H1 (cell line): ENCODE results near the gene TWIST2. TPM values are rescaled to one million over a fixed set of nuclear protein-coding genes. Genes with fewer than 3 reads are reported as not detected.

Experiments
- CTCF ChIA-PET: fragments of 300-600 bp; sonication (Branson Sonifier 250); formaldehyde crosslinking; loops from one replicate; lab custom pipeline; 2021; ENCODE audit not compliant: partially characterized antibody; lab: Charles Lee
- POLR2A ChIA-PET: fragments of 300-600 bp; sonication (Branson Sonifier 250); formaldehyde crosslinking; loops from one replicate; lab custom pipeline; 2021; ENCODE audit warnings: inconsistent platforms; ENCODE audit not compliant: partially characterized antibody; lab: Charles Lee
- DNase-seq, 2 experiments: peaks; one replicate each; pipeline versions ENCODE4 v3.0.0 to v3.0.0-alpha.2; 2010 to 2022; ENCODE audit warnings: low spot score in 2 of 2, low read depth in 1 of 2, mixed read lengths in 1 of 2
- FAIRE-seq: peaks from 2 replicates; lab custom pipeline; 2011; peaks lifted over from hg19 to GRCh38; lab: Jason Lieb, UNC
- H2AFZ ChIP-seq: 2 replicates; pipeline ENCODE4 v1.8.1; 2012; ENCODE audit warnings: low read length, inconsistent platforms
- H2AK5ac ChIP-seq: 2 replicates; pipeline ENCODE4 v1.6.1; 2013; ENCODE audit warnings: low read depth, low read length
- H2BK120ac ChIP-seq: replicated peaks from 2 replicates; pipeline ENCODE3; 2013; ENCODE audit warnings: low read depth, low read length, inconsistent platforms
- H2BK12ac ChIP-seq: 2 replicates; pipeline ENCODE4 v1.6.1; 2013; ENCODE audit warnings: low read depth, low read length
- H2BK15ac ChIP-seq: 2 replicates; pipeline ENCODE4 v1.6.1; 2013; ENCODE audit warnings: low read length
- H2BK20ac ChIP-seq: 2 replicates; pipeline ENCODE4 v1.6.1; 2013; ENCODE audit warnings: low read length
- H2BK5ac ChIP-seq: 2 replicates; pipeline ENCODE4 v1.6.1; 2013; ENCODE audit warnings: low read depth, low read length
- H3K14ac ChIP-seq: 2 replicates; pipeline ENCODE4 v1.6.1; 2013; ENCODE audit warnings: inconsistent platforms; ENCODE audit not compliant: insufficient read length
- H3K18ac ChIP-seq: 2 replicates; pipeline ENCODE4 v1.6.1; 2013; ENCODE audit warnings: low read length; ENCODE audit errors: extremely low read depth
- H3K23ac ChIP-seq: 2 replicates; pipeline ENCODE4 v1.6.1; 2013; ENCODE audit warnings: inconsistent platforms; ENCODE audit not compliant: insufficient read length
- H3K23me2 ChIP-seq: 2 replicates; pipeline ENCODE4 v1.6.1; 2013; ENCODE audit warnings: low read depth, low read length
- H3K27ac ChIP-seq: 2 replicates; pipeline ENCODE4 v1.6.1; 2011; ENCODE audit warnings: low read depth, low read length, inconsistent platforms
- H3K27me3 ChIP-seq, 4 experiments: replicated peaks in 1 of 4; 1 replicate in 1 of 4; 2 replicates in 3 of 4; pipeline versions ENCODE4 v1.6.1 to v1.8.1; 2011 to 2013; ENCODE audit warnings: low read length in 3 of 4, mild to moderate bottlenecking in 3 of 4, inconsistent platforms in 2 of 4, mixed read lengths in 2 of 4, moderate library complexity in 1 of 4; ENCODE audit not compliant: control insufficient read depth in 3 of 4, insufficient read depth in 3 of 4; ENCODE audit errors: extremely low read depth in 1 of 4
- H3K36me3 ChIP-seq, 4 experiments: 2 replicates each; pipeline versions ENCODE4 v1.6.1 to v1.8.1; 2011 to 2013; ENCODE audit warnings: mild to moderate bottlenecking in 4 of 4, low read length in 3 of 4, moderate library complexity in 2 of 4, control low read depth in 1 of 4, inconsistent platforms in 1 of 4; ENCODE audit not compliant: insufficient read depth in 4 of 4, control insufficient read depth in 2 of 4
- H3K4ac ChIP-seq: replicated peaks from 2 replicates; pipeline ENCODE3; 2013; ENCODE audit warnings: low read length, low read depth, mixed read lengths, inconsistent platforms; ENCODE audit not compliant: insufficient read length
- H3K4me1 ChIP-seq, 4 experiments: replicated peaks in 1 of 4; 1 replicate in 1 of 4; 2 replicates in 3 of 4; pipeline versions ENCODE4 v1.6.1 to v1.8.1; 2011 to 2013; ENCODE audit warnings: low read length in 3 of 4, inconsistent platforms in 2 of 4, mixed read lengths in 1 of 4; ENCODE audit not compliant: insufficient read depth in 4 of 4, control insufficient read depth in 3 of 4
- H3K4me2 ChIP-seq, 2 experiments: 2 replicates each; pipeline versions ENCODE4 v1.6.1 to v1.8.1; 2011 to 2013; ENCODE audit warnings: low read depth in 2 of 2, low read length in 2 of 2, control low read depth in 1 of 2, inconsistent platforms in 1 of 2, mild to moderate bottlenecking in 1 of 2; ENCODE audit not compliant: insufficient read depth in 1 of 2
- H3K4me3 ChIP-seq, 4 experiments: fragments of 200-600, 300-600 bp in 1 of 4; sonication (generic), shearing (Covaris generic), sonication (Bioruptor Twin) in 1 of 4; 2 replicates each; pipeline versions ENCODE4 v1.5.1 to v1.8.1; 2011 to 2016; ENCODE audit warnings: low read length in 4 of 4, low read depth in 3 of 4, control low read depth in 2 of 4, inconsistent platforms in 2 of 4, mild to moderate bottlenecking in 2 of 4, mixed read lengths in 1 of 4, moderate library complexity in 1 of 4; ENCODE audit not compliant: insufficient read depth in 2 of 4; ENCODE audit errors: extremely low read depth in 1 of 4
- H3K56ac ChIP-seq: replicated peaks from 2 replicates; pipeline ENCODE3; 2013; ENCODE audit warnings: low read depth, mild to moderate bottlenecking, mixed read lengths, low read length, inconsistent platforms; ENCODE audit not compliant: insufficient read length
- H3K79me1 ChIP-seq: 2 replicates; pipeline ENCODE4 v1.6.1; 2013; ENCODE audit warnings: low read depth, low read length, control low read depth
- H3K79me2 ChIP-seq, 2 experiments: 2 replicates each; pipeline versions ENCODE4 v1.6.1 to v1.8.1; 2012 to 2013; ENCODE audit warnings: low read length in 2 of 2, mild to moderate bottlenecking in 2 of 2, inconsistent platforms in 1 of 2; ENCODE audit not compliant: insufficient read depth in 2 of 2, control insufficient read depth in 1 of 2
- H3K9ac ChIP-seq, 4 experiments: replicated peaks in 1 of 4; 1 replicate in 1 of 4; 2 replicates in 3 of 4; pipeline versions ENCODE4 v1.6.1 to v1.8.1; 2011 to 2013; ENCODE audit warnings: low read depth in 3 of 4, low read length in 3 of 4, control low read depth in 2 of 4, mild to moderate bottlenecking in 2 of 4, moderate library complexity in 2 of 4, inconsistent platforms in 1 of 4; ENCODE audit errors: extremely low read depth in 1 of 4
- H3K9me3 ChIP-seq, 2 experiments: 2 replicates each; pipeline versions ENCODE4 v1.6.1 to v1.8.1; 2012 to 2013; ENCODE audit warnings: mild to moderate bottlenecking in 2 of 2, moderate library complexity in 2 of 2, control low read depth in 1 of 2, inconsistent platforms in 1 of 2, low read depth in 1 of 2, low read length in 1 of 2, mixed read lengths in 1 of 2; ENCODE audit not compliant: insufficient read depth in 2 of 2
- H4K20me1 ChIP-seq, 2 experiments: replicated peaks in 1 of 2; 2 replicates each; pipeline versions ENCODE3 to v1.8.1; 2011 to 2013; ENCODE audit warnings: inconsistent platforms in 2 of 2, low read length in 2 of 2, mild to moderate bottlenecking in 1 of 2; ENCODE audit not compliant: insufficient read depth in 2 of 2, control insufficient read depth in 1 of 2
- H4K5ac ChIP-seq: 2 replicates; pipeline ENCODE4 v1.6.1; 2013; ENCODE audit warnings: low read length, low read depth, mixed read lengths, inconsistent platforms; ENCODE audit not compliant: insufficient read length
- H4K8ac ChIP-seq: 2 replicates; pipeline ENCODE4 v1.8.0; 2013; ENCODE audit warnings: mild to moderate bottlenecking, moderate library complexity, low read length, inconsistent platforms; ENCODE audit not compliant: insufficient read depth; ENCODE audit errors: extremely low read depth
- H4K91ac ChIP-seq: replicated peaks from 2 replicates; pipeline ENCODE3; 2013; ENCODE audit warnings: low read length, mixed read lengths, inconsistent platforms; ENCODE audit not compliant: insufficient read length
- CBX5 ChIP-seq: fragments of 300-800, 300-1000 bp; sonication (generic); IDR thresholded peaks from 2 replicates; pipeline ENCODE4 v1.7.1; 2016; ENCODE audit warnings: antibody characterized with exemption, low read length, low read depth
- CBX8 ChIP-seq: fragments of 300-800, 300-1000 bp; sonication (generic); IDR thresholded peaks from 2 replicates; pipeline ENCODE4 v1.7.1; 2016; ENCODE audit warnings: low read depth, low read length, borderline replicate concordance
- CREB1 ChIP-seq: IDR thresholded peaks from 2 replicates; pipeline ENCODE4 v1.6.1; 2012; ENCODE audit warnings: inconsistent platforms
- FOSL1 ChIP-seq: IDR thresholded peaks from 2 replicates; pipeline ENCODE4 v1.6.1; 2011; ENCODE audit warnings: mild to moderate bottlenecking, low read depth, low read length, moderate library complexity; ENCODE audit not compliant: insufficient read depth
- GTF2F1 ChIP-seq: IDR thresholded peaks from 2 replicates; pipeline ENCODE4 v1.6.1; 2012; ENCODE audit warnings: low read depth, low read length, improper control_type of control experiment, borderline replicate concordance
- KDM4A ChIP-seq: IDR thresholded peaks from one replicate; pipeline ENCODE4 v1.7.1; 2012; ENCODE audit warnings: low read depth, mild to moderate bottlenecking, moderate library complexity, low read length, inconsistent platforms; ENCODE audit not compliant: severe bottlenecking
- RNF2 ChIP-seq: fragments of 200-900, 300-1000 bp; sonication (generic); IDR thresholded peaks from 2 replicates; pipeline ENCODE4 v1.7.1; 2016; ENCODE audit warnings: borderline replicate concordance, low read depth, mild to moderate bottlenecking, antibody characterized with exemption, low read length; ENCODE audit not compliant: poor library complexity, severe bottlenecking; ENCODE audit errors: missing control alignments
- TCF12 ChIP-seq: IDR thresholded peaks from 2 replicates; pipeline ENCODE4 v1.6.1; 2011; ENCODE audit warnings: low read depth, mild to moderate bottlenecking, low read length
- WGBS, 2 experiments: shearing (Covaris generic) in 1 of 2; methylation state at CpG; one replicate each; pipeline versions ENCODE4 v1.1.6 to v1.1.7; 2013 to 2015; ENCODE audit warnings: low lambda C conversion rate in 2 of 2, mixed read lengths in 2 of 2, inconsistent platforms in 1 of 2, low coverage in 1 of 2, missing lambda C conversion rate in 1 of 2; ENCODE audit not compliant: insufficient replicate concordance in 2 of 2, insufficient coverage in 1 of 2, insufficient read length in 1 of 2; ENCODE audit errors: extremely low coverage in 1 of 2, missing lambda C conversion rate in 1 of 2; 5-methylcytosine and 5-hydroxymethylcytosine counted together
- polyA plus RNA-seq, 7 experiments: library from polyadenylated mRNA; depleted of rRNA in 3 of 7; stranded (reverse) in 5 of 7; unstranded in 2 of 7; fragments of >200 nt in 5 of 7; fragments of 200-250 nt in 2 of 7; gene quantifications; 1 replicate in 5 of 7; 2 replicates in 1 of 7; 4 replicates in 1 of 7; pipeline versions ENCODE4 v1.2.1 to v1.2.3, GENCODE V29; 2011 to 2013; ENCODE audit warnings: missing spikeins in 2 of 7, mixed read lengths in 2 of 7
- total RNA-seq: library from RNA; stranded (reverse); fragmentation: NEBNext Ultra II Directional; extraction: Animal tissue kit (Norgen Biotek cat#: 25700); gene quantifications from 2 replicates; pipeline ENCODE4 v1.2.1, GENCODE V29; 2021

The TWIST2 gene
- total and polyA plus RNA-seq, 2 of the 8 experiments (the other 6 are each of a cell fraction or from before 2014, with no cell fraction given), result 2.6 to 4.3 TPM

DNA sequence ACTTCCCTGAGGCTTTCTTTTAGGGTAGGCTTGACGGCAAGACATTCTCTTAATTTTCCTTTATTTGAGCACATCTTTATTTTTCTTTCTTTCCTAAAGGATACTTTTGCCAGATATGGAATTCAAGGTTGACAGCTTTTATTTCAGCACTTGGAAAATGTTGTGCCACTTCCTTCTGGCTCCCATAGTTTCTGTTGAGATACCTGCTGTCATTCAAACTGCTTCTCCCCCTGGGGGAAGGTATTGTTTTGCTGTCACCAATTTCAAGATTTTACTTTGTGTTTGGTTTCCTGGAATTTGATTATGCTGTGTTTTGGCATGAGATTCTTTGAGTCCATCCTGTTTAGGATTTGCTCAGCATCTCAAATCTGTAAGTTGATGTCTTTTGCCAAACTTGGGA, 39.1 kb upstream of the TWIST2 start:
- Histone ChIP-seq H3K14ac (no peak overlapping the region), H4K20me1 (no peaks in the 10 kb centered on the region), H3K56ac (no peak overlapping the region), H4K8ac (no peak overlapping the region), H3K9me3 (peaks cover 30 to 33% of the 10 kb centered on the region in 2 experiments)
- POLR2A ChIA-PET, result no interaction called here
- TF ChIP-seq TCF12, result no peak
- no peak for TF ChIP-seq GTF2F1
- TF ChIP-seq CBX5, result no peak
- no peak for TF ChIP-seq RNF2
- no peak for TF ChIP-seq CREB1
- TF ChIP-seq FOSL1, result no peak
- TF ChIP-seq KDM4A, result no peak
- TF ChIP-seq CBX8, result no peak
- TF ChIP-seq, all 59 proteins: peak for 0
- Histone ChIP-seq H3K18ac (no peak overlapping the region), H3K4me3 (no peak overlapping the region), H3K79me1 (no peaks in the 10 kb centered on the region; the same call in 1 of the 2 replicates), H2BK120ac (no peak overlapping the region), H3K23ac (no peak overlapping the region), H3K79me2 (no peaks in the 10 kb centered on the region), H2BK5ac (no peak overlapping the region), H3K4me2 (no peak overlapping the region), H4K91ac (no peak overlapping the region), H2BK12ac (no peak overlapping the region), H4K5ac (no peak overlapping the region), H2BK15ac (no peak overlapping the region), H3K36me3 (no peaks in the 10 kb centered on the region), H2AK5ac (no peak overlapping the region), H2AFZ (no peak overlapping the region), H3K23me2 (no peaks in the 10 kb centered on the region), H3K27me3 (no peaks in the 10 kb centered on the region; a peak in 1 of 7 replicates), H3K4me1 (no peaks in the 10 kb centered on the region), H3K4ac (no peak overlapping the region), H3K9ac (no peak overlapping the region), H3K27ac (no peak overlapping the region), H2BK20ac (no peak overlapping the region)
- FAIRE-seq (no peak), DNase-seq (no peak)
- WGBS, 2 experiments, result 93% methylated on average over 1 of the region's 1 CpG; no CpG with 5 or more reads in 1 of the 2 experiments
- CTCF ChIA-PET, result interaction anchor here (0.6 kb wide), 1 partner anchor 23 kb away, joined by 3 read pairs; no protein-coding TSS in a partner anchor
